NCI-H2029 treated with DMSO at 0.1 percent for 48 hours (cell line): ENCODE data around the gene CCNO.

ENCODE experiments used
- DNase-seq: peaks from one replicate; lab custom pipeline; 2025; lab: John Stamatoyannopoulos, UW

The CCNO gene, protein sequence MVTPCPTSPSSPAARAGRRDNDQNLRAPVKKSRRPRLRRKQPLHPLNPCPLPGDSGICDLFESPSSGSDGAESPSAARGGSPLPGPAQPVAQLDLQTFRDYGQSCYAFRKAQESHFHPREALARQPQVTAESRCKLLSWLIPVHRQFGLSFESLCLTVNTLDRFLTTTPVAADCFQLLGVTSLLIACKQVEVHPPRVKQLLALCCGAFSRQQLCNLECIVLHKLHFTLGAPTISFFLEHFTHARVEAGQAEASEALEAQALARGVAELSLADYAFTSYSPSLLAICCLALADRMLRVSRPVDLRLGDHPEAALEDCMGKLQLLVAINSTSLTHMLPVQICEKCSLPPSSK

DNA sequence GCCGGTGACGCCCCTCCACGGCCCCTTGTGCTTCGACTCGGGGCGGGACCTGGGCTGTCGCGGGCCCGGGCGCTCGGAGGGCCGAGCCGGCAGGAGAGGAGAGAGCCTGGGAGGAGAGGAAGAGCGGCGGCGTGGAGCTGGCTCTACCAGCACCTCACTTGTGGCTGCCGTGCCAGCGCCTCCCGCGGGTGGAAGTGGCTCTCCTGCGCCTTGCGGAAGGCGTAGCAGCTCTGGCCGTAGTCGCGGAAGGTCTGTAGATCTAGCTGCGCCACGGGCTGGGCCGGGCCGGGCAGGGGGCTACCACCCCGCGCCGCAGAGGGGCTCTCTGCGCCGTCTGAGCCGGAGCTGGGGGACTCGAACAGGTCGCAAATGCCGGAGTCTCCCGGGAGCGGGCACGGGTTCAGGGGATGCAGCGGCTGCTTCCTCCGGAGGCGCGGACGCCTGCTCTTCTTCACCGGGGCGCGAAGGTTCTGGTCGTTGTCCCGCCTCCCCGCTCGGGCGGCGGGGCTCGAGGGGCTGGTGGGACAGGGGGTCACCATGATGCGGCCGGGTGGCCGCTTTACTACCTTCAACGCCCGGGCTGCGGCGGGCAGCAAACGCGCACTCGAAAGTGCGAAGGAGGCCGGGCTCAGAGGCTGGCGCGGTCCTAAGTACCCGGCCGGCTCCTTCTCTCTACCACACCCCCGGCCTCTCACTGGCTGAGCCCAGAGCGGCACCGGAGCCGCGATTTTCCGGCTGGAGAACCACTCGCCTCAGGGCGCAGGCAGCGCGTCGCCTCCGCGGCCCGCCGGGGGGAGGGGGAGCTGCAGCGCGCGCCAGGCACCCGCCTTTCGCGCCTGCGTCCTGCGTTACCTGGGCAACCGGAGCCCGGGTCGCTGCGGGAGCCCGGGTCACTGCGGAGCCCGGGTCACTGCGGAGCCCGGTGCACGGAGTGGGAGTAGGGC, at the start of gene CCNO:
Gene CCNO (minus strand): TSS at position 624 of the 944 bp plus-strand sequence. CDS start 85 bp downstream, at position 539.
- DNase-seq = peak; percentile 75

DNA sequence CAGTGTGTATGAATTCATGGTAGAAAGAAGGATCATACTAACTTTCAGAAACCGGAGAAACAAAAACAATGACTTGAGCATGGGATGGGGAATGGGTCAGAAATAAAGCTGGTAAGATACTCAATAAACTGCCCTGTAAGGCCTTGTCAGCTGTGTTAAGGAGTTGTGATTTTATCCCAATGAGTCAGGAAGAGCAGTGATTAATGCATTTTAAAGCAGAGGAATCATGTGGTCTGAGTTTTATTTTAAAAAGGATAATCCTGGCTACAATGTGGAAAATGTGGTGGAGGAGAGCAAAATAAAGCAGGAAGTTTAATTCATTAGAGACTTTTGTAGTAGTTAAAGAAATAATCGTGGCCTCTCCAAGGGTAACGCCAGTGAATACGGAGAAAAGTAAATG, 45.4 kb upstream of the CCNO start:
- DNase-seq = no peak

DNA sequence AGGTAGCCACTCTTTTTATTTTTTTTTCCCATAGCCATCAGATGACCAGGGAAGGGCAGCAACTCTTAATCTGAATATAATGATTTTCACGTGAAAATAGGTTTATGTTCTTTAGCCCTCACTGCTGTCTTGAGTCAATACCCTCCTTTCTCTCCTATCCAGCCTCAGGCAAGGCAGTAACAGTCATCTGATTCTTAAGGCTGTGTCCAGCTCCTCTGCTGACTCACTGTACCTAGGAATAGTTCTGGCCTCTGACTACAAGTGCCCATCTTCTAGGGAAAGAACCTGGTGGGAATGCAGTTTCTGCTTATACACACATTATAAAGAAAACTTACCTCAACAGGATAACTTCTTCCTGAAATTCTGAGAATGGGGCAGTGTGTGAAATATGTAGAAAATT, 43.4 kb upstream of the CCNO start:
- no peak for DNase-seq

DNA sequence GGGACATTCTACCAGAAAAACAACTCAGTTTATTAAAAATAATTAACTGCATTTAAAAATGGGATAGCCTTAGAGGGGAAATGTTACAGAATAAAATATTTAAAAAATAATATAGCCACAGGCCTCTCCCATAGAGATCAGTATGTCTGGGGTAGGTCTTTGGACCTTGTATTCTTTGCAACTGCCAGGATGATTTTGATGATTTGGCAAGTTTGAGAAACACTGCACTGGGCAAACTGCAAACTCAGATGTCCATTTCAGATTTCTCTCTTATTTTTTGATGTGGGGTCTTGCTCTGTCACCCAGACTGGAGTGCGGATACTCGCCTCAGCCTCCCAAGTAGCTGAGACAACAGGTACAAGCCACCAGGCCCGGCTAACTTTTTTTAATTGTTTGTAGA, 24.9 kb upstream of the CCNO start:
- DNase-seq = no peak

DNA sequence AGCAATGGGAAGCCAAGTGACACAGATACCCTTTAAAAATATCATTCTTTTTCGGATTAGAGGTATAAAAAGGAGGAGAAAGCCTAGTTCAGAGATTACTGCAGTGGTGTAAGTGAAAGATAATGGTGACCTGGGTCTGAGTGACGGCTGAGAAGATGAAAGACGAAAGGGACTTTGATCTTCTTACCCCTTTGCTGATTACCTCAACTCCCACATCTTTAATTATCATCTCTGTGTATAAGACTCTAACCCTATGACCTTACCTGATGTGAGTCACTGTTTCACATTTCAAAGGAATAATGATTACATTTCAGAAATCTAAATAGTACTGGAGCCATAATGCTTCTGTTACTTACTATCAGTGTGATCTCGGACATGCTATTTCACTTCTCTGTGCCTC, 21.4 kb upstream of the CCNO start:
- no peak for DNase-seq

DNA sequence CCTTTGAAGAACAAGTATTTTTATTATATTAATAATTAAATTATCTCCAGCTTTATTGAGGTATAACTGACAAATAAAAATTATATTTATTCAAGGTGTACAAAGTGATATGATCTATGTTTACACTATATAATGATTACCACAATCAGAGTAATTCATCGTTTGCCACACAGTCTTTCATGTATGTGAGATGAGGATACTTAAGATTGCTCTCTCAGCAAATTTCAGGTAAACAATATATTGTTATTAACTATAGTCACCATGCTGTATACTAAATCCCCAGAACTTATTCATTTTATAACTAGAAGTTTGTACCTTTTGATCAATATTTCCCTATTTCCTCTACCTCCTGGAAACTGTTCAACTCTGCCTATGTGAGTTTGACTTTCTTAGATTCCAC, 16.7 kb upstream of the CCNO start:
- no peak for DNase-seq

DNA sequence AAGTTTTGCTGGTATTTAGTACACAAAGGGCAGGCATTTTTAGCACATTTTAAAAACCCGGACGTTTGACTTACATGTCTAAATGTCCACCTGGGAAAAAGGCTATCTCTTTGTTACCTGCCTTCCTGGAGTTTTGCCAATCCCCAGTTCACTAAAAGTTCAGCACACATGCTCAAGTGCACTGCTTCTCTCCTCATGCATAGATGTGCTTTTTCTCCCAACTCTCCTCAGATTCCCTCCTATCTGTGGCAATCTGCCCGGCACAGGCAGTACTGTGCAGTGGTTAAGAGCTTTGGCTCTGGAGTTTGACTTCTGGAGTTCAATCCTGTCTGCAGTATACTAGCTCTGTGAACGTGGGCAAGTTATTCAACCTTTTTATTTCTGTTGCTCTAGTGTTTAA, 8.3 kb upstream of the CCNO start:
- peak; percentile 55 for DNase-seq

DNA sequence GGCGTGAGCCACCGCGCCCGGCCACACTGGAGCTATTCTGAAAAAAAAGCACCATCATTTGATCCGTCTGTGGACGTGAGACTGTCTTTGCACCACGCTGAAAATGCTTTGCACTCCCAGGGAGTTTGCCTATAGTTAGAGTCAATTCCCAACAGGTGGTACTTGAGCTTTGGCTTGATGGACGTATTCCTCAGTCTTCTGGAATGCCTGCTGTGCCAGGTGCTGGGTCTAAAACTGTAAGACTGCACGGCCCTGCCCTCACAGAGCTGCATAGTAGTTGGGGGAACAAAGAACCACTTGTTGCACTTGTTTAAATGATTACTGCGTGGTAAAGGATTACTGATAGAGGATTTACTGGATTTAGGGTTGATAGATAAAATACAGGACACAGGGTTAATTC, 3.4 kb upstream of the CCNO start:
- no peak for DNase-seq

DNA sequence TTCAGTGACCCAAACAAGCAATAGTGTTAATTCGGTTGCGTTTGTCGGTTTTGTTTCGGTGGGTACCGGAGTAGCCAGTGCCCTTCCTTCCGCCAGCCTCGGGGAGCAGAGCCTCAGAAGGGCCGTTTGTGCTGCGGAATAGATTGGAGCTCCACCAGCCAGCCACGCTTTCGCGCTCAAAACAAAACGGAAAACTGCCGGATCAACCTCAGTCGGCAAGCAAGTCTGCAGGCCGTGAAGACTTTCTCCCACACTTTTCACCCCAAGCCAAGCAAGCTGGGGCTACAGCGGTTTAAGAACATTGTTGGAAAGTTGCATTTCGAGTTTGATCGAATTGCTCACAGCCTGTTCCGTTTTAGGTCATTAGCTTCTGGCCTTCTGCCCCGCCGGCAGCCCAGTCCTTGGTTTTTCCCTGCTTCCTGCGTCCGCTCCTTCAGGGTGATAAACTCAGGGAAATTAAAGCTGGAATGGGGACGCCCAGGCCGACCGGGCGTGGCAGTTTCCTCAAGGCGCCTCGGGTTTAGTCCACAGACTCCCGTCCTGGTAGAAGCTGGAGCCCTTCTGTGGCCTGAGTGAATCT, 803 bp upstream of the CCNO start:
- DNase-seq = no peak

DNA sequence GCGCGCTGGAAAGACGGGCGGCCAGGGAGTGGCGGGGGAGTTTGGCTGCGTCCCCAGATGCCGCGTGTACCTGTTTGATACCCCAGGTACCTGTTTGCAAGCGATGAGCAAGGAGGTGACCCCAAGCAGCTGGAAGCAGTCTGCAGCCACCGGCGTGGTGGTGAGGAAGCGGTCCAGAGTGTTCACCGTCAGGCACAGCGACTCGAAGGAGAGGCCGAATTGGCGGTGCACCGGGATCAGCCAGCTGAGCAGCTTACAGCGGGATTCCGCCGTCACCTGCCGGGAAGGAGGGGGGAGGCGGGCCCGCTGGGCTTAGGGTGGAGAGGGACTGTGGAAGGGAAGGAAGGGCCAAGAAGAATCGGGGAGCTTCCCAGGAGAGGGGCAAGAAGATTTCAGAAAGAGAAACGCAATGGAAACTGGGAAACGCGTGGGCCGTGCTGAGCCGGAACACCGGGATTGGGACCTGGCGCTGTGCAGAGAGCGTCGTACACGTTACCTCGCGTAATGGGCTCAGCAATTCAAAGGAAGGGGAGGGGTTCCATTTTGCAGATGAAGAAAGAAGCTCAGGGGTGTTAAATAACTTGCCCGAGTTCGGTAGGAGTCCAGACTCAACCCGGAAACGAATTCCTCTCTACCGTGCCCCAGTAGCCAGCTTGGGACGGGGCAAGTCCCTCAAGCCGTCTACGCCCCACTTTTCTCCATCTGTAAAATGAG, 980 bp downstream of the CCNO start:
- DNase-seq = no peak

DNA sequence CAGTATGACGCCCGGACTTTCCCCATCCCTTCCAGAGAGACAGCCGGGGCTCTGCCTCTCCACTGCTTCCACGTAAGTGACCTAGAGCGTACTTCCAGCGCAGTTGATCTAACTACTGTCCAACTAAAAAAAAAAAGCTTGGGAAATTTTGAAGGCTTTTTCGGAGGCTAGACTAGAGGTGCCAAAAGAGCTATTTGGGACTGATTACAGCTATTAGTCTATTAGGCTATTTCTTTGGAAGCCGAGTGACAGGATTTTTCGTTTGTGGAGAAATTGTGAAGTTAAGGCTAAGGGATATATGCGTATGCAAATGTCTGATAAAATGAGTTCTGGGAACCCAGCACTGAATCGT, 1.5 kb downstream of the CCNO start:
- DNase-seq = no peak

DNA sequence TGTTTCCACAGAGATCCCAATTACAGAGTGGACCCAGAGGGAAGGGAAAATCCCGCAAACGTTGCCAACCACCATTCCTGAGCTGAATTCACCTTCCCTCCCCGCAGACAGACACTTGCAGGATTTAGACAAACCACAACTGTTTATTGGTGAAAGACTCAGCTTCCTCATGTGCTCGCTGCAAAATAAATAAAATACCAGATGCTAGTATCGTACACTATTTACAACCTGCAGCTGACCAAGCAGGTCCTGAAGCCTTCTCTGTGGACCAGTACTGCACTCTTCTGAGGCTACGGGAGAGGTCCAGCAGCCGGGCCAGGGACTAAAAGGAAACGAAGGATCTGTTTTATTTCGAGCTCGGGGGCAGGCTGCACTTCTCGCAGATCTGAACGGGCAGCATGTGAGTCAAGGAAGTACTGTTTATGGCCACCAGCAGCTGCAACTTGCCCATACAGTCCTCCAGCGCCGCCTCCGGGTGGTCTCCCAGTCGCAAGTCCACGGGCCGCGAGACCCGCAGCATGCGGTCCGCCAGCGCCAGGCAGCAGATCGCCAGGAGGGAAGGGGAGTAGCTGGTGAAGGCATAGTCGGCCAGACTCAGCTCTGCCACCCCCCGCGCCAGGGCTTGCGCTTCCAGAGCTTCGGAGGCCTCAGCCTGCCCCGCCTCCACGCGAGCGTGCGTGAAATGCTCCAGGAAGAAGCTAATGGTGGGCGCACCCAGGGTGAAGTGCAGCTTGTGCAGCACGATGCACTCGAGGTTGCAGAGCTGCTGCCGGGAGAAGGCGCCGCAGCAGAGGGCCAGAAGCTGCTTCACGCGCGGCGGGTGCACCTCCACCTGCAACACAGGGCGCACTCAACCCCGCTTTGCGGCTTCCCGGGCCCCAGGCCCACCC, 2.1 kb downstream of the CCNO start:
- DNase-seq = no peak

DNA sequence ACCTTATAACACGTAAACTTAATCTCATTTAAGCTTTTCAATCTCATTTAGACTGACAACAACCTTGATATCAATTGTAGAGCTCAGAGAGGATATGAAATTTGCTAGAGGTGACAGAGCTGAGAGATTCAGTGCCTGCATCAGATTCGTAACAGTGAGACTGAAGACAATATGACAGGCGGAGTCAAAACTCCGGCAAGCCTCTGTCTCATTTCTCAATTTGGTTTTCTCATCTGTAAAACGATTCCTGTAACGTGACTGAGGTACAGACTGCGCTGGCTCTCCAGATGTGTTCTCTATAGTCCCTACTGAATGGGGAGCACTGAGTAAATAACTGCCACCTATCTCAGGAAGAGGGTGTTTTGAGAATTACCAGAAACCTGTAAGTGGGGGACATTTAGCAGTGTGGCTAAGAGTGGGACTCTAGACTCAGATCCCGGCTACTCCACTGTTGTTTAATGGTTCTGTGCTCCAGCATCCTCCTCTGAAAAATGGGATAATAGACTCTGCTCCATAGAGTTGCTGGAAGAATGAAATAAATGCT, 3.2 kb downstream of the CCNO start:
- DNase-seq = no peak

DNA sequence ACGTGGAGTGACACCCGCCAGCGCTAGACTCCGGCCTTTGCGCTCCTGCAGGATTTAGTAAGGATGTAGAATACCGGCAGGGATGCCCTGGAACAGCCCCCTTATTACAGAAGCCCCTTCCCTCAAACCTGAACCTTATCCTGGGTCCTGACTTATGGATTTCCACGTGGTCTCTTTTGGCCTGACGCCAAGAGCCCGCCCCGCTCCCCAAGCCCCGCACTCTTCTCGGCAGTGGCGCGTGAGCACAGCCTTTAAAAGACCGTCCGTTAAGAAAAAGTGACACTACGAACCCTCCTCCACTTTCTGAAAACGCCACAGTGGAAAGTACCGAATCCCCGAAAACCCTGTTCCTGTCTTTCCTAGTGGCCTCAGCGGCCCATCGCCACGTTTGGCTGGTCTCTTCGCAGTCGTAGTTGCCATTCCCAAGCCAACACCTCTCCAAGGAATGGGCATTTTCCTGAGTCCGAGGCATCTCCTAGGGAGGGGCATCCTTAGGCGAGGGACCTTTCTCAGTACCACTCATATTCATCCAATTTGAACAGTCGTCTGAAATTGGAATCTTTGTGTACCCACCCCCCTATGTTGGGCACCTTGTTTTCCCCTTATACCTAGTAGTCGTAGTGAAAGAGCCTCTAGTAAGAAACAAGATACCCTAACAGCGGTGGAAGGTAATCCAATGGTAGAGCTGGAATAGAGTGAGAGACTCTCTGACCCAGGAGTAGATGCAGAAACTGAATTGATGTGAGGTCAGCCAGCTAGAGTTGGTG, 5.6 kb downstream of the CCNO start:
- DNase-seq = no peak

DNA sequence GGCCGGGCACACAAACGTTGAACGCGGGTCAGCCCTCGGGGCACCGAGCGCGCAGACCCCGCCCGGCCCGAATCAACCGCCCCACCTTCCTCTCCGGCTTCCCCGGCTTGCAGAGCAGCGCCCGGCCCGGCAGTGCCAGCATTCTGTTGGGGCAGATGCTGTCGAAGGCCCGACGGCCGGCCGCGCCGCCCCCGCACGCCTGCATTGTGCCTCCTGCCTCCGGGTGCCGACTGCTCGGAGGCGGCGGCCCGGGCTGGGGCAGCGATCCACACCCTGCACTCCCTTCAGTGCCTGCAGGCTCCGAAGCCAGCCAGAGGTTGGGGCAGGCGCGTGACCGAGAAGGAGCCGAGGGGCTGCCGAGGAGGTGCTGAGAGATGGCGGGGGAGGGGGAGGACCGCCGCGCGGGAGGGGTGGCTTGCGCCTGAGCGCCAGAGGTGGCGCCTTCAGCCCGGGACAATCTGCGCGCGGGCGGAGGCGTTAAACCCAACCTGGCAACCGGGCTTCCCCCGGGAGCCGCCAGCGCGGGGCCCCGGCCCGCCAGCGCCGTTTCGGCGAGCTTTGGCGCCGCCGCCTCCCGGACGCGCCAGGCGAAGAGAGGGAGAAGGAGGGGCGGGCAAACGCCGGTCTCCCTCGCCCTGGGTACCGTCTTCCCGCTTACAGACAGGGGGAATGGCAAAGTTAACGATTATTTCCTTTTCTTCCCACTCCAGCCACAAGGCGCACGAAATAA, 6.3 kb downstream of the CCNO start, which contains the start of gene MCIDAS:
Gene MCIDAS (minus strand): TSS at position 382 of the 730 bp plus-strand sequence. CDS start 177 bp downstream, at position 205.
- no peak for DNase-seq

DNA sequence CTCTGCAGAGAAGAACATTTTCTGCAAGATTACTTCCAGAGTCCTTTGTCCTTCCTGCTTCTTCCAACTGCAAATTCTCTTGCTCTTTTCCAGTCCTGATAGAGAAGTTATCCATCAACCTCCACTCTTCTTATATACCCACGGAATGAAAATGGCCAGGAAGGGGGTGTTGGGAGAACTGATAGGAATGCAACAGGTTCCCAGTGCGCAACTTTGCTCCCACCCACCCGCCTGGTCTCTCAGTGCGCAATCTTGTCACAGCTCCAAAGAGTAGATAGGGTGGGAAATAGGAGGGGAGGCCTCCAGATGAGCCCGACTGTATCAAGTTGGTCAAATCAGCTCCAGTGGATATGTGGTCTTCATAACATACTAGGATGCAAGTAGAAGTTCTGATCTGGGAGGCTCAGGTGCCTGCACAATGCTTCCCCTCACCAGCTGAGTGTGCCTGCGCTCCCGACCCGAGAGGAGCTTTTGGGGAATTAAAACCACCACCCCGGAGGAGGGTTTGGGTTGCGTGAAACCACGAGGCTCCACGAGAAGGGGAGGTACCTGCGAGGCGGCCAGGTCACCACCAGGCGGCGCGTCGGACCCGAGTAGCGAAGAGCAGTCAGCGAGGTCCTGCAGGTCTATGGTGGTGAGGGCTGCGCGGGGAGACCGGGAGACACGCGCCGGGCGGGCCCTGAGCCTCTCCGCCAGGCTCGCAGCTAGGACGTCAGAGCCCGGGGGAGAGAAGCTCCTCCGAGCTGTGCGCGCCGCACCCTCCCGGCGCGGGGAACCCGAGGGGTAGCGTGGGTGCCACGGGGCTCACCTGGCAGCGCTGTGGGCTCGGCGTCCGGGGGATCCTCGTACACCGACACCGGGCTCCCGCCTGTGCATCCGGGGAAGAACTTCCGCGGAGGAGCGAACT, 7.1 kb downstream of the CCNO start:
- DNase-seq = peak; percentile 66

DNA sequence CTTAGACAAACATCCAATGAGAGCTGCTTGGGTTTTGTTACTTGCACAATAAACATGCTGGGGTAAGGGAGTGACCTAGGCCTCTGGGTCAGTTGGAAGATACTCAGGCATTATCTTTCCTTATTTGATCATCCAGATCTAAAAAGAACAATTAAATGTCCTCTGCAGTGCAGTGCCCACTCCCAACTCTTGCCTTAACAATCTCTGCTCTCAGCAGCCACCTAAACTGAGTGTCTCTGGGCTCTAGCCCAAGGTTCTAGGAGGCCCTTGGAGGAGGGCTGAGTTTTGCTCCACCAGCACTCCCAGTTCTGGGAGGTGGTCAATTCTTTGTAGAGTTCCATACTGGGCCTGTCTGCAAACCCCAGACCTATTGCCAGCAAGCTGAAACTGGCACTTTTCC, 8.1 kb downstream of the CCNO start:
- DNase-seq = no peak

DNA sequence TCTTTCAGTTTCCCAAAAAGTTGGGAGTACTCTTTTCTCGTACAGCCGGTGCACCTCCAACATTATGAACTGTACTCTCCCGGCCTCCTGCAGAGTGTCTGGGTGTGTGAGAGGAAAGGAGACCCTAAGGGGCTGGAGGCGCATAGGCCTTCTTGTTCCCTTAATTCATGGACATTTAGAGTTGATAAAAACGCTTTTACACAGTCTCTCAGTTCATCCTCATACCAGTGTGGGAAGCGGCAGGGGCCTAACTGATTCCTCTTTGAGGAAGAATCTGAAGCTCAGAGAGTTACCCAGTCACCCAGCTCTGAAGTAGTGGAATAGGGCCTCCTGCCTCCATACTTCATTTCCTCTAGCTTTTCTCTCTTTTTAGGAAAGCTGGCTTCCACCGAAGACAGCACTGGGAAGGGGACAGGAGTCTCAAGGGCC, 9.6 kb downstream of the CCNO start:
- DNase-seq = no peak
